Measurements from ENCODE around the gene COL26A1. TPM values are rescaled to one million over a fixed set of nuclear protein-coding genes. Genes with fewer than 3 reads are reported as not detected.

The COL26A1 gene
- total and polyA plus RNA-seq, 7 experiments from 2014 or later = 0.24 TPM; not detected in 6

GRCh38 chr7:101386558-101387231, 24.0 kb downstream of the COL26A1 start:
- CTCF ChIA-PET = interaction anchor here (1.4 to 1.6 kb wide), 2 partner anchors 22 to 25 kb away, joined by 3 to 5 read pairs; no protein-coding TSS in a partner anchor

DNA sequence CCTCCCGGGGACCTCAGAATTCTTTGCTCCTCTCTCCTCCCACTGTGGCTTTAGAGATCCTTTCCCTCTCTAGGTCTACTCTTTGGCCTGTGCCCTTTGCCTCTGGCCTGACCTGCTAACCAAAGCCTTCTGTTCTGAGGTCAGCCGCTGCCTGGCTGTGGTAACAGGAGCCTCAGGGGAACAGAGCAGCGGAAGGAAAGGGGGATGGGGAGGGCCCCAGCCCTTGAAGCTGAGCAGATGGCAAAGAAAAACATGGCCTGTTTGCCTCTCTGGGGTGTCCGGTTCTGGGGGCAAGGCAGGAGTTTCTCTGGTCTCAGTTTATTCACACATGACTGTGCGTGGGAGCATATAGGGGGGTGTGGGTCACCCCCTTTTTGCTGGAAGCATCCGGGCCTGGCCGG, 28.2 kb downstream of the COL26A1 start:
- peak overlapping the region; percentile 59 to 83 (median 76) for H3K4me3 Mint-ChIP-seq
- H3K36me3 Mint-ChIP-seq = no peaks in the 10 kb centered on the region
- Histone ChIP-seq H3K4me1 (ENCODE audit: control insufficient read depth in 2 of 2, insufficient read depth in 2 of 2, low read length in 2 of 2) (peaks cover 0 to 30% of the 10 kb centered on the region in 2 donors), H3K27me3 (ENCODE audit: control insufficient read depth in 2 of 2, insufficient read depth in 2 of 2, low read length in 2 of 2) (no peaks in the 10 kb centered on the region), H3K27ac (ENCODE audit: low read depth, low read length) (peak overlapping the region; percentile 19), H3K4me3 (ENCODE audit: low read length) (no peak overlapping the region), H3K9me3 (ENCODE audit: control insufficient read depth in 2 of 3, low read length in 3 of 3) (no peaks in the 10 kb centered on the region), H3K36me3 (ENCODE audit: control insufficient read depth in 2 of 3, insufficient read depth in 3 of 3, low read length in 3 of 3) (no peaks in the 10 kb centered on the region)
- ChIA-PET CTCF (interaction anchor here (1.2 kb wide), 1 partner anchor 18 kb away, joined by 3 read pairs; no protein-coding TSS in a partner anchor), POLR2A (interaction anchor here (0.7 kb wide), 1 partner anchor 58 kb away, joined by 4 read pairs; no protein-coding TSS in a partner anchor)
- ATAC-seq (peak; percentile 64), DNase-seq (peak in 7 of 9 donors; percentile 15 to 45 (median 38))
- H3K4me1 Mint-ChIP-seq = peaks cover 18 to 43% (median 36%) of the 10 kb centered on the region in 7 donors
- H3K9me3 Mint-ChIP-seq = peaks cover 0 to 1% (median 0%) of the 10 kb centered on the region in 11 donors
- peak overlapping the region; percentile 76 to 95 (median 89) for H3K27ac Mint-ChIP-seq
- intact Hi-C loops (cut with micrococcal nuclease) = loop anchor here in 1 of 2 donors (2.0 kb wide), 1 partner anchor 20 kb away; no protein-coding TSS in a partner anchor
- peaks cover 0 to 15% (median 0%) of the 10 kb centered on the region in 5 donors for H3K27me3 Mint-ChIP-seq

More at GRCh38 chr7:101386558-101387231, 24.0 kb downstream of the COL26A1 start:
- Mint-ChIP-seq H3K36me3 (no peaks in the 10 kb centered on the region), H3K27me3 (peaks cover 0 to 23% (median 0%) of the 10 kb centered on the region in 5 donors), H3K27ac (peak overlapping the region in 2 of 9 donors; percentile 18 to 19), H3K9me3 (peaks cover 0 to 6% (median 0%) of the 10 kb centered on the region in 11 donors), H3K4me3 (peak overlapping the region in 9 of 10 donors; percentile 16 to 66 (median 59)), H3K4me1 (peaks cover 14 to 30% (median 26%) of the 10 kb centered on the region in 7 donors)
- H3K4me1 ChIP-seq (ENCODE audit: control insufficient read depth in 2 of 2, insufficient read depth in 2 of 2, low read length in 2 of 2) = peaks cover 0 to 25% of the 10 kb centered on the region in 2 donors
- DNase-seq = no peak
- no peaks in the 10 kb centered on the region for H3K27me3 ChIP-seq (ENCODE audit: control insufficient read depth in 2 of 2, insufficient read depth in 2 of 2, low read length in 2 of 2)
- ATAC-seq = no peak
- H3K9me3 ChIP-seq (ENCODE audit: control insufficient read depth in 2 of 3, low read length in 3 of 3) = no peaks in the 10 kb centered on the region
- H3K27ac ChIP-seq (ENCODE audit: low read depth, low read length) = no peak overlapping the region
- no peak overlapping the region for H3K4me3 ChIP-seq (ENCODE audit: low read length)
- intact Hi-C loops (cut with micrococcal nuclease) = no loop called here
- POLR2A ChIA-PET = interaction anchor here (0.7 to 1.1 kb wide), 2 partner anchors 9 to 69 kb away, joined by 3 to 4 read pairs; no protein-coding TSS in a partner anchor
- H3K36me3 ChIP-seq (ENCODE audit: control insufficient read depth in 2 of 3, insufficient read depth in 3 of 3, low read length in 3 of 3) = no peaks in the 10 kb centered on the region

DNA sequence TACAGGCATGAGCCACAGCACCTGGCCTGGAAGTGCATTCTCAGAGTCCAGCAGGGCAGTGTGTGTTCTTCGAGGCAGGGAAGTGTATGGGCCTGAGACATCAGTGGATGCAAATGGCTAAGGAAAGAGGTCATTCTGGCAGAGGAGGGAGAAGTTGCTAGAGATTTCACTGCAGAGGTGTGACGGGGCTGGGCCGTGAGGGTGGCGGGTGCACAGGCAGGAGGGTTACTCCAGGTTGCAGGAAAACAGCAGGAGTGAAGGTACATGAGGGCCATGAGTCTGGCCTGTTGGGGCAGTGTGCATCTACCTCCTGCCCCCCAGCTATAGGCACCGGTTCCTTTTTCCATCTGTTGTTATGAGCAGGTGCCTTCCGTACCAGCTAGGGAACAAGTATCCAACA, 29.3 kb downstream of the COL26A1 start:
- H3K27me3 ChIP-seq (ENCODE audit: control insufficient read depth in 2 of 2, insufficient read depth in 2 of 2, low read length in 2 of 2) = no peaks in the 10 kb centered on the region
- ChIA-PET CTCF (interaction anchor here (0.6 kb wide), 1 partner anchor 28 kb away, joined by 3 read pairs; no protein-coding TSS in a partner anchor), POLR2A (no interaction called here)
- H3K27ac Mint-ChIP-seq = peak overlapping the region in 7 of 9 donors; percentile 42 to 92 (median 82)
- peaks cover 0 to 1% (median 0%) of the 10 kb centered on the region in 11 donors for H3K9me3 Mint-ChIP-seq
- peaks cover 12 to 40% (median 30%) of the 10 kb centered on the region in 7 donors for H3K4me1 Mint-ChIP-seq
- DNase-seq (no peak), ATAC-seq (no peak)
- peaks cover 0 to 10% (median 0%) of the 10 kb centered on the region in 5 donors for H3K27me3 Mint-ChIP-seq
- intact Hi-C loops (cut with micrococcal nuclease) = loop anchor here in 1 of 2 donors (2.0 kb wide), 1 partner anchor 19 kb away; no protein-coding TSS in a partner anchor
- no peak overlapping the region for H3K4me3 ChIP-seq (ENCODE audit: low read length)
- no peaks in the 10 kb centered on the region for H3K9me3 ChIP-seq (ENCODE audit: control insufficient read depth in 2 of 3, low read length in 3 of 3)
- no peak overlapping the region for H3K27ac ChIP-seq (ENCODE audit: low read depth, low read length)
- H3K36me3 Mint-ChIP-seq = no peaks in the 10 kb centered on the region
- H3K4me1 ChIP-seq (ENCODE audit: control insufficient read depth in 2 of 2, insufficient read depth in 2 of 2, low read length in 2 of 2) = peaks cover 0 to 27% of the 10 kb centered on the region in 2 donors
- no peaks in the 10 kb centered on the region for H3K36me3 ChIP-seq (ENCODE audit: control insufficient read depth in 2 of 3, insufficient read depth in 3 of 3, low read length in 3 of 3)
- H3K4me3 Mint-ChIP-seq = peak overlapping the region in 6 of 10 donors; percentile 7 to 70 (median 48)

DNA sequence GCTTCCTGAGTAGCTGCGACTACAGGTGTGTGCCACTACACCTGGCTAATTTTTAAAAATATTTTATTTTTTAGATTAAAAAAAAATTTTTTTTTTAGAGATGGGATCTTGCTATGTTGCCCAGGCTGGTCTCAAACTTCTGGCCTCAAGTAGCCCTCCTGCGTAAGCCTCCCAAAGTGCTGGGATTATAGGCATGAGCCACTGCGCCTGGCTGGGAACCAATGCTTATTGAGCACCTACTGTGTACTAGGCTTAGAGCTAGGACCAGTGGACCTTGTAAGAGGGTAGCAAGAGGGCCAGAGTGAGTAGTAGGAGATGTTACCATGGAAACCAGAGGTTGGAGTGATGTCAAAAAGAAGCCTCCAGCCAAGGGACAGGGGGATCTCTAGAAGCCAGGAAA, 31.2 kb downstream of the COL26A1 start:
- Histone ChIP-seq H3K4me1 (ENCODE audit: control insufficient read depth in 2 of 2, insufficient read depth in 2 of 2, low read length in 2 of 2) (peaks cover 0 to 25% of the 10 kb centered on the region in 2 donors), H3K9me3 (ENCODE audit: control insufficient read depth in 2 of 3, low read length in 3 of 3) (no peaks in the 10 kb centered on the region), H3K4me3 (ENCODE audit: low read length) (no peak overlapping the region), H3K27me3 (ENCODE audit: control insufficient read depth in 2 of 2, insufficient read depth in 2 of 2, low read length in 2 of 2) (no peaks in the 10 kb centered on the region), H3K36me3 (ENCODE audit: control insufficient read depth in 2 of 3, insufficient read depth in 3 of 3, low read length in 3 of 3) (no peaks in the 10 kb centered on the region), H3K27ac (ENCODE audit: low read depth, low read length) (no peak overlapping the region)
- peaks cover 0 to 11% (median 0%) of the 10 kb centered on the region in 5 donors for H3K27me3 Mint-ChIP-seq
- peak overlapping the region in 1 of 9 donors; percentile 26 for H3K27ac Mint-ChIP-seq
- DNase-seq = no peak
- POLR2A ChIA-PET = interaction anchor here (0.6 kb wide), 1 partner anchor 1723 kb away, joined by 3 read pairs; no protein-coding TSS in a partner anchor
- ATAC-seq = no peak
- H3K9me3 Mint-ChIP-seq = peaks cover 0 to 1% (median 0%) of the 10 kb centered on the region in 11 donors
- intact Hi-C loops (cut with micrococcal nuclease) = no loop called here
- no peaks in the 10 kb centered on the region for H3K36me3 Mint-ChIP-seq
- H3K4me3 Mint-ChIP-seq = no peak overlapping the region
- H3K4me1 Mint-ChIP-seq = peaks cover 13 to 39% (median 26%) of the 10 kb centered on the region in 7 donors
- CTCF ChIA-PET = no interaction called here

DNA sequence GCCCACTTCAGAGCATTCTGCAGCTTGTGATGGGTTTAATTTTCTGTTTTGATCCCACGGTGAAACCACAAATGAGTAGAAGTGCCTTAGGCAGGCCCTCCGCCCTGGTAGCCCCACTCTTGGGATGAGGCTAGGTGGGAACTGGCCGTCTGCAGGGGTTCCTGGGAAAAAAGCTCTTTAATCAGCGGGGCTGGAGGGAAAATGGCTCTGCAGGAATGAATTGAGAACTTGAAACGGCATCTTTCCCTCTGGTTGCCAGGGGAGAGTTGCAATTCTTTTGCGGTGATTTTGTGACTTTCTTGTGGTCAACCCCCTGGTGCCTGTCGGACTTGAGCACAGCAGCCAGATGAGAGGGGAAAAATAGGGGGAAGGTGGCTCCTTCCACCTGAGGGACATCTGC, 32.7 kb downstream of the COL26A1 start:
- no peak for DNase-seq
- Histone ChIP-seq H3K4me1 (ENCODE audit: control insufficient read depth in 2 of 2, insufficient read depth in 2 of 2, low read length in 2 of 2) (peaks cover 0 to 18% of the 10 kb centered on the region in 2 donors), H3K27me3 (ENCODE audit: control insufficient read depth in 2 of 2, insufficient read depth in 2 of 2, low read length in 2 of 2) (no peaks in the 10 kb centered on the region), H3K9me3 (ENCODE audit: control insufficient read depth in 2 of 3, low read length in 3 of 3) (no peaks in the 10 kb centered on the region), H3K27ac (ENCODE audit: low read depth, low read length) (no peak overlapping the region), H3K36me3 (ENCODE audit: control insufficient read depth in 2 of 3, insufficient read depth in 3 of 3, low read length in 3 of 3) (no peaks in the 10 kb centered on the region), H3K4me3 (ENCODE audit: low read length) (no peak overlapping the region)
- CTCF ChIA-PET = no interaction called here
- peaks cover 0 to 16% (median 4%) of the 10 kb centered on the region in 5 donors for H3K27me3 Mint-ChIP-seq
- no peaks in the 10 kb centered on the region for H3K36me3 Mint-ChIP-seq
- H3K9me3 Mint-ChIP-seq = peaks cover 0 to 1% (median 0%) of the 10 kb centered on the region in 11 donors
- POLR2A ChIA-PET = interaction anchor here (1.5 kb wide), 1 partner anchor 8 kb away, joined by 4 read pairs; no protein-coding TSS in a partner anchor
- no peak overlapping the region for H3K27ac Mint-ChIP-seq
- no peak for ATAC-seq
- no peak overlapping the region for H3K4me3 Mint-ChIP-seq
- peaks cover 13 to 32% (median 22%) of the 10 kb centered on the region in 7 donors for H3K4me1 Mint-ChIP-seq
- intact Hi-C loops (cut with micrococcal nuclease) = no loop called here

DNA sequence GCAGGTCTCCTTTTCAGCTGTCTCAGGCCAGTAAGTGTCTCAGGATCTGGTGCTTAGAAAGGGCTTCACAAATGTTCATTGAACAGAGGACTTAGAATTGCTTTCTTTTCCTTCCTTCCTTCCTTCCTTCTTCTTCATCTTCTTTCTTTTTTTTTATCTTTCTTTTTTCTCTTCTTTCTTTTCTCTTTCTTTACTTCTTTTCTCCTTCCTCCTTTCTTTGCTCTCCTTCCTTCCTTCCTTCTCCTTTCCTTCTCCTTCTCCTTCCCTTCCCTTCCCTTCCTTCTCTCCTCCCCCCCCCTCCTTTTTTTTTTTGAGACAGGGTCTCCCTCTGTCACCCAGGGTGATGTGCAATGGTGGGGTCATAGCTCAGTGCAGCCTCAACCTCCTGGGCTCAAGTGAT, 34.6 kb downstream of the COL26A1 start:
- Histone ChIP-seq H3K4me3 (ENCODE audit: low read length) (no peak overlapping the region), H3K36me3 (ENCODE audit: control insufficient read depth in 2 of 3, insufficient read depth in 3 of 3, low read length in 3 of 3) (no peaks in the 10 kb centered on the region), H3K27ac (ENCODE audit: low read depth, low read length) (no peak overlapping the region), H3K9me3 (ENCODE audit: control insufficient read depth in 2 of 3, low read length in 3 of 3) (no peaks in the 10 kb centered on the region), H3K4me1 (ENCODE audit: control insufficient read depth in 2 of 2, insufficient read depth in 2 of 2, low read length in 2 of 2) (no peaks in the 10 kb centered on the region), H3K27me3 (ENCODE audit: control insufficient read depth in 2 of 2, insufficient read depth in 2 of 2, low read length in 2 of 2) (no peaks in the 10 kb centered on the region)
- ChIA-PET POLR2A (no interaction called here), CTCF (interaction anchor here (0.6 kb wide), 1 partner anchor 37 kb away, joined by 3 read pairs; no protein-coding TSS in a partner anchor)
- Mint-ChIP-seq H3K9me3 (peaks cover 0 to 2% (median 0%) of the 10 kb centered on the region in 11 donors), H3K27me3 (peaks cover 0 to 20% (median 10%) of the 10 kb centered on the region in 5 donors), H3K4me3 (no peak overlapping the region), H3K27ac (peak overlapping the region in 3 of 9 donors; percentile 38 to 55 (median 48)), H3K36me3 (no peaks in the 10 kb centered on the region), H3K4me1 (peaks cover 0 to 14% (median 5%) of the 10 kb centered on the region in 7 donors)
- intact Hi-C loops (cut with micrococcal nuclease) = no loop called here
- ATAC-seq = no peak
- no peak for DNase-seq

Measured in naive thymus-derived CD4-positive, alpha-beta T cell (primary cell).